Calu3 (cell line): ENCODE measurements around the gene LYPLA2. TPM values are rescaled to one million over a fixed set of nuclear protein-coding genes. Genes with fewer than 3 reads are reported as not detected.

Experiments
- BruUV-seq: library from RNA; stranded (reverse); fragments of 400-500 nt; replicated peaks from 2 replicates; lab custom pipeline; 2021; lab: Mats Ljungman, UMichigan
- CTCF ChIA-PET: fragments of 300-600 bp; sonication (Branson Sonifier 250); formaldehyde crosslinking; loops from one replicate; lab custom pipeline; 2022; ENCODE audit warnings: antibody characterized with exemption; lab: Charles Lee
- DNase-seq: peaks from one replicate; pipeline ENCODE4 v3.0.0; 2022
- H3K27ac Mint-ChIP-seq: one replicate; pipeline ENCODE4 v1.8.0; 2022; ENCODE audit warnings: mixed read lengths; ENCODE audit not compliant: unreplicated experiment
- H3K27me3 Mint-ChIP-seq: one replicate; pipeline ENCODE4 v1.8.0; 2022; ENCODE audit warnings: mixed read lengths; ENCODE audit not compliant: unreplicated experiment
- H3K36me3 Mint-ChIP-seq: one replicate; pipeline ENCODE4 v1.8.0; 2022; ENCODE audit warnings: mild to moderate bottlenecking, moderate library complexity, mixed read lengths; ENCODE audit not compliant: insufficient read depth, unreplicated experiment
- H3K4me1 Mint-ChIP-seq: one replicate; pipeline ENCODE4 v1.8.0; 2022; ENCODE audit warnings: mild to moderate bottlenecking, low read depth, mixed read lengths; ENCODE audit not compliant: unreplicated experiment
- H3K4me3 Mint-ChIP-seq: one replicate; pipeline ENCODE4 v1.8.0; 2022; ENCODE audit warnings: mild to moderate bottlenecking, low read depth, moderate library complexity, mixed read lengths; ENCODE audit not compliant: unreplicated experiment
- H3K9me3 Mint-ChIP-seq: one replicate; pipeline ENCODE4 v1.8.0; 2022; ENCODE audit warnings: low read depth, mixed read lengths; ENCODE audit not compliant: unreplicated experiment
- intact Hi-C: fragments of 100-400 bp; cut with micrococcal nuclease; formaldehyde crosslinking; loops from one replicate; pipeline ENCODE4 v1.10.0; 2022; ENCODE audit not compliant: unreplicated experiment
- total RNA-seq: library from RNA; stranded (reverse); gene quantifications from 2 replicates; pipeline ENCODE4 v1.2.3, GENCODE V29; 2022
- TF ChIP-seq, protein P1 (sequence below): fragments of 200-600 bp; IDR thresholded peaks from one replicate; pipeline ENCODE4 v1.8.0; 2022; ENCODE audit warnings: antibody characterized with exemption; ENCODE audit not compliant: unreplicated experiment

The LYPLA2 gene
- total RNA-seq, 1 experiment from 2014 or later = 52.0 TPM

DNA sequence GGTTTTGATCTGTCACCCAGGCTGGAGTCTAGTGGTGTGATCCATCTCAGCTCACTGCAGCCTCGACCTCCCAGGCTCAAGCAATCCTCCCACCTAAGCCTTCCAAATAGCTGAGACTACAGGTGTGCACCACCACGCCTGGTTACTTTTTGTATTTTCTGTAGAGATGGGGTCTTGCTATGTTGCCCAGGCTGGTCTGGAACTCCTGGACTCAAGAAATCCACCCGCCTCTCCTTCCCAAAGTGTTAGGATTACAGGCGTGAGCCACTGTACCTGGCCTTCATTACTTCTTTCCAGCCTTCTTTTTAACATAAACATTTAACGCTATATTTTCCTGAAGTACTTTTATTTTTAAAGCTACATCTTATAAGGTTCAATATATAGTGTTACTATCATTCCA, 52.7 kb downstream of the LYPLA2 start:
- H3K36me3 Mint-ChIP-seq = no peaks in the 10 kb centered on the region
- CTCF ChIA-PET = interaction anchor here (0.6 kb wide), 1 partner anchor 18 kb away, joined by 5 read pairs; the partner anchor contains the start of gene HMGCL

More for the DNA sequence above, 52.7 kb downstream of the LYPLA2 start:
- Mint-ChIP-seq H3K4me1 (no peaks in the 10 kb centered on the region), H3K27me3 (no peaks in the 10 kb centered on the region), H3K27ac (no peak overlapping the region), H3K9me3 (no peaks in the 10 kb centered on the region), H3K4me3 (no peak overlapping the region)
- TF ChIP-seq, protein P1, sequence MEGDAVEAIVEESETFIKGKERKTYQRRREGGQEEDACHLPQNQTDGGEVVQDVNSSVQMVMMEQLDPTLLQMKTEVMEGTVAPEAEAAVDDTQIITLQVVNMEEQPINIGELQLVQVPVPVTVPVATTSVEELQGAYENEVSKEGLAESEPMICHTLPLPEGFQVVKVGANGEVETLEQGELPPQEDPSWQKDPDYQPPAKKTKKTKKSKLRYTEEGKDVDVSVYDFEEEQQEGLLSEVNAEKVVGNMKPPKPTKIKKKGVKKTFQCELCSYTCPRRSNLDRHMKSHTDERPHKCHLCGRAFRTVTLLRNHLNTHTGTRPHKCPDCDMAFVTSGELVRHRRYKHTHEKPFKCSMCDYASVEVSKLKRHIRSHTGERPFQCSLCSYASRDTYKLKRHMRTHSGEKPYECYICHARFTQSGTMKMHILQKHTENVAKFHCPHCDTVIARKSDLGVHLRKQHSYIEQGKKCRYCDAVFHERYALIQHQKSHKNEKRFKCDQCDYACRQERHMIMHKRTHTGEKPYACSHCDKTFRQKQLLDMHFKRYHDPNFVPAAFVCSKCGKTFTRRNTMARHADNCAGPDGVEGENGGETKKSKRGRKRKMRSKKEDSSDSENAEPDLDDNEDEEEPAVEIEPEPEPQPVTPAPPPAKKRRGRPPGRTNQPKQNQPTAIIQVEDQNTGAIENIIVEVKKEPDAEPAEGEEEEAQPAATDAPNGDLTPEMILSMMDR = no peak
- no peak for DNase-seq
- BruUV-seq = no TSS peak
- intact Hi-C loops = no loop called here

Other genes starting within 250 kb of the LYPLA2 start
- gene ID3, start 231.6 kb upstream of the LYPLA2 start, total RNA-seq = 25.2 and 30.2 TPM in 2 replicates
- gene RPL11, start 99.3 kb upstream of the LYPLA2 start, total RNA-seq = 588 and 622 TPM in 2 replicates
- gene ELOA, start 47.7 kb upstream of the LYPLA2 start, total RNA-seq = 32.4 and 36.5 TPM in 2 replicates
- gene PITHD1, start 12.7 kb upstream of the LYPLA2 start, total RNA-seq = 30.6 and 33.0 TPM in 2 replicates
- 76.7 and 97.9 TPM in 2 replicates for gene GALE, start 9.6 kb downstream of the LYPLA2 start, total RNA-seq
- 23.1 and 27.8 TPM in 2 replicates for gene HMGCL, start 34.3 kb downstream of the LYPLA2 start, total RNA-seq
- 17.2 and 22.9 TPM in 2 replicates for gene FUCA1, start 77.1 kb downstream of the LYPLA2 start, total RNA-seq
- gene CNR2, start 122.2 kb downstream of the LYPLA2 start, total RNA-seq = not detected in 2 replicates
- gene PNRC2, start 168.7 kb downstream of the LYPLA2 start, total RNA-seq = 57.9 and 59.0 TPM in 2 replicates
- gene SRSF10, start 189.2 kb downstream of the LYPLA2 start, total RNA-seq = 113 and 121 TPM in 2 replicates